IPS-11a (cell line): ENCODE measurements around the gene PARD3.

Source experiments
- H3K4me3 ChIP-seq: one replicate; pipeline ENCODE4 v1.5.1; 2013; ENCODE audit warnings: low read depth, low read length, control low read depth

Gene PARD3

DNA sequence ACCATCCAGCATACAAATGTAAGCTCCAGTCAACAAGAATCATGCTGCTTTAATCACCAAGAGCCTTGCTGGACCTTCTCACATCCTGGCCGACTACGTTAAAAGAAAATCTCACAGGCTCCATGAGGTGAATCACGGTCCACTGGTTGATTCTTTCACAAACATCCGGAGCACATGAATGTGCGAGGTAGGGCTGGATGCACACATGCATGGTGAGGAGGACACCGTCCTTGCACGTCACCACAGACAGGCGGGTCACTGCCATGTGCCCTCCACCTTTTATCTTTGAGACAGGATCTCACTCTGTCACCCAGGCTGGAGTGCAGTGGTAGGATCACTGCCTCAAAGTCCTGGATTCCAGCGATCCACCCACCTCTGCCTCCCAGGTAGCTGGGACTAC is 265.1 kb downstream of the PARD3 start:
- no peak overlapping the region for H3K4me3 ChIP-seq

DNA sequence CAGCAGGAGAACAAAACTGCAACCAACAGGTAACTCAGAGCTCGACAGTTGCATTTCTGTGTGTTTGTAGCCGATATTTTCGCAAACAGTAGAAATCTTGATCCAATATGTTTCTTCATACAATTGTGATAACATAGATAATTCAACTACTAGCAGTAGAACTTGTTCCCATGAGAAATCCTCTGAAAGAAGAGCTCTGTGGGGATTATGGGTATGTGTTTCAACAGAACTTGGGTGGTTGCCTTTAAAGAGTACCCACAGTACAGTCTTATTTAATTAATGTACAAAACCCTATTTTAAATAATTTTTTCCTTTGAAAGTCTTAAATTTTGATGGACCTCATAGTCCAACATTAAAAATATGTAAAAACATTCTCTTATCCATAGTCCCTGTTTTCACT is 266.1 kb downstream of the PARD3 start:
- no peak overlapping the region for H3K4me3 ChIP-seq

GRCh38 chr10:34548466-34548865 is 266.6 kb downstream of the PARD3 start:
- no peak overlapping the region for H3K4me3 ChIP-seq

DNA sequence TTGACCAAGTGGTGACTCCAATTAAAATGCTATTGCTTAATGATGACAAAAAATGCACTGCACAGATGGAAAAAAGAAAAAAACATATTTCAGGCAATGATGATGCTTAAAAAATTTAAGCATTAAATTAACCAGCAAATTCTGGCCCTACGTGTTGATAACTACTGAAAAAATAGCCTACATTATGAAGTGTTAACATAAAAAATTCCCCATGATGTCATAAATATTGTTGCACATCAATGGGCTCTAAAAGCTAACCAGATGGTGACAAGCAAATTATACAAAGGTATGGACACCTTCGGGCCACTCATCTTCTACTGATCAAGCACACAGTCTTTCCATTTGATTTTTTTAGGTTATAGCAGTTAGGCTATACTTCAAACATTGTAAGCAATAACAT is 267.4 kb downstream of the PARD3 start:
- no peak overlapping the region for H3K4me3 ChIP-seq

- H3K4me3 ChIP-seq: no peak overlapping the region
Measured at GRCh38 chr10:34547291-34547690, 267.8 kb downstream of the PARD3 start.

- no peak overlapping the region for H3K4me3 ChIP-seq
Measured at GRCh38 chr10:34544400-34544799, 270.7 kb downstream of the PARD3 start.

GRCh38 chr10:34543716-34544115 is 271.4 kb downstream of the PARD3 start:
- H3K4me3 ChIP-seq: no peak overlapping the region

DNA sequence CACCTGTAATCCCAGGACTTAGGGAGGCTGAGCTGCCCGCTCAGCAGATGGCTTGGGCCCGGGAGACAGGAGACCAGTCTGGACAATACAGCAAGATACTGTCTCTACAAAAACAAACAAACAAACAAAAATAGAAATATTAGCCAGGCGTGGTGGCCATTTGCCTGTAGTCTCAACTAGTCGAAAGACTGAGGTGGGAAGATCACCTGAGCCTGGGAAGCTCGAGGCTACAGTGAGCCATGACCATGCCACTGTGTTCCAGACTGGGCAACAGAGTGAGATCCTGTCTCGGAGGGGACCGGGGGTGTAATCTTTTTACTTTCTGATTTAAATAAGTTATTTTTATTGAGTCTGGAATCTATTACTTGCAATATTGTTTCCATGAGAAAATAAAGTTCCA is 274.6 kb downstream of the PARD3 start:
- H3K4me3 ChIP-seq: no peak overlapping the region

- no peak overlapping the region for H3K4me3 ChIP-seq
Measured at GRCh38 chr10:34539533-34540315, 275.4 kb downstream of the PARD3 start.

- no peak overlapping the region for H3K4me3 ChIP-seq
Measured at GRCh38 chr10:34538281-34538829, 276.7 kb downstream of the PARD3 start.

GRCh38 chr10:34537629-34538231 is 277.4 kb downstream of the PARD3 start:
- H3K4me3 ChIP-seq: no peak overlapping the region

DNA sequence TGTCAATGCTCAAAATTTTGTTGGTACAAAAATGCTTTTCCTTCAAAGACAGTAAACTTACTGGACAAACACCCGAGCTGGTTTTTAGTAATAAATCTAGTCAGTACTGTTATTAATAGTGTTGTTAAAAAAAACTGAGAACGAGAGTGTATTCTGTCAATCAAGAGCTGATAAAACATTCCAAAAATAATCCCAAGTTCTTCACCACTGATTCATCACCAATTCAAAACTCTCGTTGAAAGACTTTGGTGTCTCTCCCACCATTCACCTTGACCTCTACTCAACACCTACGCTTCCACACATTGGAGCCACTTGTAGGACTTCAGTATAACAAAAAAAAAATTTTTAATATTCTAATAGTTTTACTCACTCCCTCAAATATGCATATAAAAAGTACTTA is 279.2 kb downstream of the PARD3 start:
- no peak overlapping the region for H3K4me3 ChIP-seq

GRCh38 chr10:34530778-34531177 is 284.3 kb downstream of the PARD3 start:
- H3K4me3 ChIP-seq: no peak overlapping the region

DNA sequence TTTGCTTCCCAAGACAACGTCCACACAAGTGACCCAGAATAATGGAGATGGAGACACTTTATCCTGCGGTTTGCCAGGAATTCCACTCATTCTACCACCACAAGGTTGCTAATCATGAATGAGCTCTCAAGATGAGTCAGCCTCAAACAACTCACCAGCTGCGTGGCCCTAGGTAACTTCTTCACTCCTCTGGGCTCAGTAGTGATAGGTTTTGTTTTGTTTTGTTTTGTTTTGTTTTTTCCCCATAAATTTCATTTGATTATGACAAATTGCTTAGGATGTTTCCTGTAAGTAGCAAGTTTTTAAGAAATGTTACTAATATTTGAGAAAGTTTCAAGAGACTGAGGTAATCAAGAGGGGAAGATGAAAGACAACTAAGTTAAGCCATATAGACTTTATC is 286.8 kb downstream of the PARD3 start:
- H3K4me3 ChIP-seq: no peak overlapping the region

DNA sequence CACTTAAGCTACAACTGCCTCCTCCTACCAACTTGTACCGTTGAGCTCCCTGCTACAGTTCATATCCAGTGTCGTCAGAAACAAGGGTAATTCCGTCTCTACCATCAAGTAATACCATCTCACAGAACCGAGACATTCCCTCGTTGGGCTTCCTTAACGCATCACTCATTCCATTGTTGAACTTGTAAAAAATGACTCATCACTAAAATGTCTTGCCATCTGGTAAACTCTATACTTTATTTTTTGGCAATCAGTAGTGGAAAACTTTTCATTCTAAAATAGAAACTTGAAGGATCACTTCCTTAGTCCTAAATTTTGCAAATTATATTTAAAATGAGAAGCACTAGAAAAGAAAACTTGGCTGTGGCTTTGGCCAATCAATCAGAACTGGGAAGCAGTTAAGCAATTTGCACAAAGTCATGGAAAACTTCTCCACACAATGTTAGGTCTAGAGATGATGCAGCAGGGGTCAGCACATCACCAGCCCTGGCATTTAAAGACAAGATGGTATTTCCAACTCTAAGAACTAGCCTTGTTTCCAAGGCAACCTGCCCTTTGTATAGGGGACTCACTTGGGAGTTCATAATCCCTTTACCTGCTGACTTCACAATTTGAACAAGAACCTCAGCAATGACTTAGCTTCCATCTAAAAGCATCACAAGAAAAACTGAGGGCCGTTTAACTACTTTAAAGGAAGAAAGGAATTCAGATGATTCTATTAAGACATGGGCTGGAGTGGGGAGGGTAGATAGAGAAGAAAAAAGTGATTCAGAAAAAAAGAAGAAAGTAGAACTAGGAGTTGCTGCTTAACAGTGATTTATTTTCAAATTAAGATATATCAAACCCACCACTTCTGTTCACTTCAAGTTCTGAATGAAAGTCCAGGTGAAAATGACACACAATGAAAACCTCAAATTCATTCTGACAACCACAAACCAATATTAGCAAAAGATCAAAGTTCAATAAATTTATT is 288.1 kb downstream of the PARD3 start:
- no peak overlapping the region for H3K4me3 ChIP-seq

GRCh38 chr10:34526186-34526585 is 288.9 kb downstream of the PARD3 start:
- no peak overlapping the region for H3K4me3 ChIP-seq

DNA sequence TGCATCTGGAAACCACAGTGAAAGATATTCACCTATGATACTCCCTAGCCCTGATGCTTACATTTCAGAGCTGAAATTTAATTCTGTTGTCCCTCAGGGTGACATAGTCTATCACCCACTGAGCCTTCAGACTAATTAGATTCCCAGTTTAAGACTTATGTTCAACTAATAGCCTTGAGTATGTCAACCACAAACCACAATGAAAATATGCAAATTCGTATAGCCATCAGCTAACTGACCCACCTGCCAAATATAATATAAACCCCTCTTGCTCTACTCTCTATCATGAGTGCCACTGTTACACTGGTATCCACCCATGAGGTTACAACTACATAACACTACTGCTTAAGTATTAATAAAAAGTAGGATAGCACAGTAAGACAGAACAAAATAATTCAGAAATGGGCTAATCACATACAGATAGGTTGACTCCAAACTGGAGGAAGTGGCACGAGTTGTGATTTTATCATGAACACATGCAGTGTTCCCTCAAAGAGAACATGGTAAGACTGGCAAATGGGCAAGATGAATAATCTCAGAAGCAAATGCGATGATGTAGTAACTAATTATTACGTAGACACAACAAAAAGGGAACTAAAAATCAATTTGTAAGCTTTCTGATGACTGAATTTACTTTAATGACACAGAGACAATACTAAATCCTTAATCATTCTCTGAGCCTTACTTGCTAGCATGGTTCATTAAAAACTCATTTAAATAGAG is 290.6 kb downstream of the PARD3 start:
- no peak overlapping the region for H3K4me3 ChIP-seq

- H3K4me3 ChIP-seq: no peak overlapping the region
Measured at GRCh38 chr10:34523017-34523767, 291.9 kb downstream of the PARD3 start.

DNA sequence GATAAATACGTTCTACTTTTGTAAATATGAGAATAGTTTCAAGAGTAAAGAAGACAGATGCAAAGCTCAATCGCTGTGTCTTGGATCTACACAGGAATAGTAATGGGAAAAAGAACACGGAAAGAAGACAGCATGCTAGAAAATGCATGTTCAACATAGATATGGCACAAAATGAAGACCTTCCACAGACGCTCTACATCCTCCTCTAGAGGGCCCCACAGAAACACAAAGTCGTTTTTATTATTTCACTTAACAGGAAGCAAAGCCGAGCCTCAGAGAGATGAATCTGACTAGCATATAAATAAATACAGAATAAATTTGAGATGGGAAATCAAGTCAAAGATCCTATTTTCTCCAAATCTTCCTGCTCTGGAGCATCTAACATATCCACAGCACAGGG is 292.6 kb downstream of the PARD3 start:
- H3K4me3 ChIP-seq: no peak overlapping the region

DNA sequence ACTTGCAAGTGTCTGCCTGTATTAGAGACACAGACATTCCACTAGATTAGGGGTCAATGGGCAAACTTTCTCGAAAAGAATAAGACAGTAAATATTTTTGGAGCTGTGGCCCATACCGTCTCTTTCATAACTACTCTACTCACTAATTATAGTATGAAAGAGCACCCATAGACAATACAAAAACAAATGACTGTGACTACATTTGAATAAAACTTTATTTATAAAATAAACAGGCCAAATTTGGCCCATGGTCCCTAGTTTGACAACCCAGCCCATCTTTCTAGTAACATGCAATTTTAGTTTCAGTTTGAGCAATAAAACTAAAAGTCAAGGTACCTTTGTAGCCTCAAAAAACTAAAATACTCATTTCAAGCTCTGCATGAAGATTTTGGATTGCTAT is 294.6 kb downstream of the PARD3 start:
- H3K4me3 ChIP-seq: no peak overlapping the region
